ENCODE data around the gene CHP2. TPM values are rescaled to one million over a fixed set of nuclear protein-coding genes. Genes with fewer than 3 reads are reported as not detected.
"Not testable (repeated sequence)": the region's sequence is repeated elsewhere in the genome, so short reads cannot be mapped to it uniquely, and the experiment has no call there.

CHP2 gene
- total RNA-seq, 4 donors from 2014 or later, result not detected

DNA sequence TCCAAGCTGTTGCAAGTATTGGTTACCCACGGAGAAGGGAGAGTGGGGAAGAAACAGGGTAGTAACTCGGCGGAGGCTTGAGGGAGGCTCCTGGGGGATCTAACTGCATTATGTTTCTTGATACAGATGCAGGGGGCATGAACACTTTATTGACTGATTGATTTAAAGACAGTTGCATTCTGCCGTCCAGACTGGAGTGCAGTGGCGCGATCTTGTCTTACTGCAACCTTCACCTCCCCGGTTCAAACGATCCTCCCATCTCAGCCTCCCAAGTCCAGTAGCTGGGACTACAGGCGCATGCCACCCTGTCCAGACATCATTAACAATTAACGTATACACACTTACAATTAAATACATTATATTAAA is 26.7 kb upstream of the CHP2 start:
- intact Hi-C loops (cut with DNase I), result no loop called here
- Histone ChIP-seq H3K27ac (replicated peaks in 1 of 4) (no peak overlapping the region), H3K4me3 (no peak overlapping the region), H3K9me3 (peaks cover 0 to 4% (median 1%) of the 10 kb centered on the region in 4 donors), H3K36me3 (no peaks in the 10 kb centered on the region), H3K4me1 (no peaks in the 10 kb centered on the region), H3K27me3 (peaks cover 0 to 29% (median 0%) of the 10 kb centered on the region in 4 donors)
- DNase-seq (ENCODE audit: extremely low spot score), result no peak
- 58% methylated on average over 10 of the region's 10 CpGs for WGBS
- TF ChIP-seq, protein P1, sequence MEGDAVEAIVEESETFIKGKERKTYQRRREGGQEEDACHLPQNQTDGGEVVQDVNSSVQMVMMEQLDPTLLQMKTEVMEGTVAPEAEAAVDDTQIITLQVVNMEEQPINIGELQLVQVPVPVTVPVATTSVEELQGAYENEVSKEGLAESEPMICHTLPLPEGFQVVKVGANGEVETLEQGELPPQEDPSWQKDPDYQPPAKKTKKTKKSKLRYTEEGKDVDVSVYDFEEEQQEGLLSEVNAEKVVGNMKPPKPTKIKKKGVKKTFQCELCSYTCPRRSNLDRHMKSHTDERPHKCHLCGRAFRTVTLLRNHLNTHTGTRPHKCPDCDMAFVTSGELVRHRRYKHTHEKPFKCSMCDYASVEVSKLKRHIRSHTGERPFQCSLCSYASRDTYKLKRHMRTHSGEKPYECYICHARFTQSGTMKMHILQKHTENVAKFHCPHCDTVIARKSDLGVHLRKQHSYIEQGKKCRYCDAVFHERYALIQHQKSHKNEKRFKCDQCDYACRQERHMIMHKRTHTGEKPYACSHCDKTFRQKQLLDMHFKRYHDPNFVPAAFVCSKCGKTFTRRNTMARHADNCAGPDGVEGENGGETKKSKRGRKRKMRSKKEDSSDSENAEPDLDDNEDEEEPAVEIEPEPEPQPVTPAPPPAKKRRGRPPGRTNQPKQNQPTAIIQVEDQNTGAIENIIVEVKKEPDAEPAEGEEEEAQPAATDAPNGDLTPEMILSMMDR (IDR thresholded peaks at IDR 0.05), result no peak
- no peak for TF ChIP-seq POLR2A (IDR thresholded peaks at IDR 0.05; ENCODE audit: low read depth)
- TF ChIP-seq EP300 (IDR thresholded peaks at IDR 0.05), result no peak
- no peak for TF ChIP-seq POLR2AphosphoS5 (IDR thresholded peaks at IDR 0.05)

DNA sequence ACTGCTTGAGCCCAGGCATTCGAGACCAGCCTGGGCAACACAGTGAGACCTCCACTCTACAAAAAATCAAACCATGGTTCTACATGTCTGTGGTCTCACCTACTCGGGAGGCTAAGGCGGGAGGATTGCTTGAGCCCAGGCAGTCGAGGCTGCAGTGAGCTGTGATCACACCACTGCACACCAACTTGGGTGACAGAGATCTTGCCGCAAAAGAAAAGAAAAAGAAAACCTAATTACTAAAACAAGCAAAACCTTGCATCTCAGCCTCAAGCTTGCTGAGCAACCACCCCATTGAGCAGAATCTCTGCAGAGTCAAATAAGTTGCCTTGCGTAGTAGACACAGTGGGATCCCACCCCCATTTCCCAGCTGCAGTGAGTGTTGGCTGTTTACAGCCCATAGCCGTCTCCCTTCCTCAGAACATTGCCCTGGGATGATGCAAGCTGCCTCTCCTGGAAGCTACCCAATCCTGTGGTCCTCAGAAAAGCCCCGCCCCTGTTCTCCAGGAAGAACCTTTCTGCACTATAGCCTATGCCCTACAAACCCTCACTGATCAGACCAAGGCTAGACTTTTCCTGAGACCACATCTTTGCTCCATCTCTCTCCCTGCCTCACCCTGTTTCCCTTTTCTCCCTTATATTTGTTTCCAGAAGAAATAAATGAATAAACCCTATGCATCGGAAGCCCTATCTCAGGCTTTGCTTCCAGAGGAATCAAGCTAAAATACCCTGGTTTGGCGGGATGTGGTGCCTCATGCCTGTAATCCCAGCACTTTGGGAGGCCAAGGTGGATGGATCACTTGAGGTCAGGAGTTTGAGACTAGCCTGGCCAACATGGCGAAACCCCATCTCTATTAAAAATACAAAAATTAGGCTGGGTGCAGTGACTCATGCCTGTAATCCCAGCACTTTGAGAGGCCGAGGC is 25.1 kb upstream of the CHP2 start:
- H3K4me3 ChIP-seq, result no peak overlapping the region
- DNase-seq (ENCODE audit: extremely low spot score), result no peak
- peaks cover 0 to 29% (median 0%) of the 10 kb centered on the region in 4 donors for H3K27me3 ChIP-seq
- H3K4me1 ChIP-seq, result no peaks in the 10 kb centered on the region
- no peak overlapping the region for H3K27ac ChIP-seq (replicated peaks in 1 of 4)
- intact Hi-C loops (cut with DNase I), result no loop called here
- no peaks in the 10 kb centered on the region for H3K36me3 ChIP-seq
- H3K9me3 ChIP-seq, result no peaks in the 10 kb centered on the region
- TF ChIP-seq POLR2AphosphoS5 (IDR thresholded peaks at IDR 0.05) (no peak), EP300 (IDR thresholded peaks at IDR 0.05) (no peak), POLR2A (IDR thresholded peaks at IDR 0.05; ENCODE audit: low read depth) (no peak)
- TF ChIP-seq, protein P1 (IDR thresholded peaks at IDR 0.05), result no peak
- WGBS, result 79% methylated on average over 12 of the region's 12 CpGs

DNA sequence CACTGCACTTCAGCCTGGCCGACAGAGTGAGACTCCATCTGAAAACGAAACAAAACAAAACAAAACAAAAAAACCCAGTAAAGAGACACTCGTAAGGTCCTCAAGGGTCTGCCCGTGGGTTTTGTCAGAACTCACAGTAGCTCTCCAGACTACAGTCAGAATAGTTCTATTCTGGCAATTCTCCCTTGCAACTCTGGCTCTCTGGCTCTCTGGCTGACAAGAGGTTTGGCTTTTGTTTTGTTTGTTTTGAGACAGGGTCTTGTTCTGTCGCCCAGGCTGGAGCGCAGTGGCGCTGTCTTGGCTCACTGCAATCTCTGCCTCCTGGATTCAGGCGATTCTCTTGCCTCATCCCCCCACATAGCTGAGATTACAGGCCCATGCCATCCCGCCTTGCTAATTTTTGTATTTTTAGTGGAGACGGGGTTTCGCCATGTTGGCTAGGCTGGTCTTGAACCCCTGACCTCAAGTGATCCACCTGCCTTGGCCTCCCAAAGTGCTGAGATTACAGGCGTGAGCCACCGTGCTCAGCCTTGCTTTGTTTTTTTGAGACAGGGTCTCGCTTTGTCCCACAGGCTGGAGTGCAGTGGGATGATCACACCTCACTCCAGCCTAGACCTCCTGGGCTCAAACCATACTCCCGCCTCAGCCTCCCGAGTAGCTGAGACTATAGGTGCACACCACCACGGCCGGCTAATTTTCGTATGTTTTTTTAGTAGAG is 20.5 kb upstream of the CHP2 start:
- no peak overlapping the region for H3K4me3 ChIP-seq
- intact Hi-C loops (cut with DNase I), result no loop called here
- 84% methylated on average over 19 of the region's 19 CpGs for WGBS
- DNase-seq (ENCODE audit: extremely low spot score), result no peak
- TF ChIP-seq, protein P1 (IDR thresholded peaks at IDR 0.05), result no peak
- TF ChIP-seq POLR2AphosphoS5 (IDR thresholded peaks at IDR 0.05) (no peak), POLR2A (IDR thresholded peaks at IDR 0.05; ENCODE audit: low read depth) (no peak)
- H3K27ac ChIP-seq (replicated peaks in 1 of 4), result no peak overlapping the region
- no peaks in the 10 kb centered on the region for H3K9me3 ChIP-seq
- H3K27me3 ChIP-seq, result peaks cover 0 to 35% (median 0%) of the 10 kb centered on the region in 4 donors
- no peaks in the 10 kb centered on the region for H3K36me3 ChIP-seq
- H3K4me1 ChIP-seq, result no peaks in the 10 kb centered on the region

DNA sequence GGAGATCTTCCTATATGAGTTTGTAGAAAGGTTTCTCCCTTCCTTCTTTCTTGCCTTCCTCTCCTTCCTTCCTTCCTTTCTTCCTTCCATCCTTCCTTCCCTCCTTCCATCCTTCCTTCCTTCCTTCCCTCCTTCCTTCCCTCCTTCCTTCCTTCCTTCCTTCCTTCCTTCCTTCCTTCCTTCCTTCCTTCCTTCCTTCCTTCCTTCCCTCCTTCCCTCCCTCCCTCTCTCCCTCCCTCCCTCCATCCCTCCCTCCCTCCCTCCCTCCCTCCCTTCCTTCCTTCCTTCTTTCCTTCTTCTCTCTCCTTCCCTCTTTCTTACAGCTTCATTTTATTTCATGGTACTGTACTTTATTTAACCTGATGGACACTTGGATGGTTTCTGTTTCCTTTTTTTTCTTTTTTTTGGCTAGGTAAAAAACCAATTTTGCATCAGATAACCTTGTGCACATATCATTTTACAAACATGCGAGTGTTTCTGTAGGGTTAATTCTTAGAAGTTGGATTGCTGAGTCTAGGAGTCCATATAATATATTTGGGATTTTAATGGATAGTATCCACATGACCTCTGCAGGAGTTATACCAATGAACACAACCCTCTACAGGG is 17.3 kb upstream of the CHP2 start:
- H3K4me1 ChIP-seq; H3K9me3 ChIP-seq; intact Hi-C loops (cut with DNase I); H3K4me3 ChIP-seq; H3K27ac ChIP-seq (replicated peaks in 1 of 4); DNase-seq (ENCODE audit: extremely low spot score); H3K36me3 ChIP-seq: not testable (repeated sequence)
- H3K27me3 ChIP-seq, result peaks cover 0 to 33% (median 0%) of the 10 kb centered on the region in 4 donors
- 83% methylated on average over 1 of the region's 1 CpG for whole genome bisulfite sequencing

DNA sequence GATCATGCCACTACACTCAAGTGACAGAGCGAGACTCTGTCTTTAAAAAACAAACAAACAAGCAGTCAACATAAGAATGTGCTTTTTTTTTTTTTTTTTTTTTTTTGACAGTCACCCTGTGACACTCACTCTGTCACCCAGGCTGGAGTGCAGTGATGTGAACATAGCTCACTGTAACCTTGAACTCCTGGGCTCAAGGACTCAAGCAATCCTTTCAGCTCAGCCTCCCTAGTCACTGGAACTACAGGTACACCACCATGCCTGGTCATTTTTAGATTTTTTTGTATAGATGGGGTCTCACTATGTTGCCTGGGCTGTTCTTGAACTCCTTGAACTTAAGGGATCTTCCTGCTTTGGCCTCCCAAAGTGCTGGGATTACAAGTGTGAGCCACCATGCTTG is 15.3 kb upstream of the CHP2 start:
- no peak overlapping the region for H3K27ac ChIP-seq (replicated peaks in 1 of 4)
- no peaks in the 10 kb centered on the region for H3K4me1 ChIP-seq
- no peak for TF ChIP-seq POLR2AphosphoS5 (IDR thresholded peaks at IDR 0.05)
- TF ChIP-seq POLR2A (IDR thresholded peaks at IDR 0.05; ENCODE audit: low read depth), result no peak
- no peak for TF ChIP-seq EP300 (IDR thresholded peaks at IDR 0.05)
- TF ChIP-seq, protein P1 (IDR thresholded peaks at IDR 0.05), result no peak
- intact Hi-C loops (cut with DNase I), result no loop called here
- no peak for DNase-seq (ENCODE audit: extremely low spot score)
- peaks cover 0 to 42% (median 0%) of the 10 kb centered on the region in 4 donors for H3K27me3 ChIP-seq
- WGBS, result 63% methylated on average over 1 of the region's 1 CpG
- H3K36me3 ChIP-seq, result no peaks in the 10 kb centered on the region
- H3K9me3 ChIP-seq, result no peaks in the 10 kb centered on the region
- no peak overlapping the region for H3K4me3 ChIP-seq

Measured in esophagus muscularis mucosa (tissue), 4 donors.